HG03097 (cell line): ENCODE results near the gene PKP3.
"Not testable (repeated sequence)": the region's sequence is repeated elsewhere in the genome, so short reads cannot be mapped to it uniquely, and the experiment has no call there.

Experiments
- ATAC-seq: cut with Tn5 transposase; IDR thresholded peaks from one replicate; pipeline ENCODE4 v1.9.1; 2021; ENCODE audit not compliant: unreplicated experiment, low FRiP score

Gene PKP3

DNA sequence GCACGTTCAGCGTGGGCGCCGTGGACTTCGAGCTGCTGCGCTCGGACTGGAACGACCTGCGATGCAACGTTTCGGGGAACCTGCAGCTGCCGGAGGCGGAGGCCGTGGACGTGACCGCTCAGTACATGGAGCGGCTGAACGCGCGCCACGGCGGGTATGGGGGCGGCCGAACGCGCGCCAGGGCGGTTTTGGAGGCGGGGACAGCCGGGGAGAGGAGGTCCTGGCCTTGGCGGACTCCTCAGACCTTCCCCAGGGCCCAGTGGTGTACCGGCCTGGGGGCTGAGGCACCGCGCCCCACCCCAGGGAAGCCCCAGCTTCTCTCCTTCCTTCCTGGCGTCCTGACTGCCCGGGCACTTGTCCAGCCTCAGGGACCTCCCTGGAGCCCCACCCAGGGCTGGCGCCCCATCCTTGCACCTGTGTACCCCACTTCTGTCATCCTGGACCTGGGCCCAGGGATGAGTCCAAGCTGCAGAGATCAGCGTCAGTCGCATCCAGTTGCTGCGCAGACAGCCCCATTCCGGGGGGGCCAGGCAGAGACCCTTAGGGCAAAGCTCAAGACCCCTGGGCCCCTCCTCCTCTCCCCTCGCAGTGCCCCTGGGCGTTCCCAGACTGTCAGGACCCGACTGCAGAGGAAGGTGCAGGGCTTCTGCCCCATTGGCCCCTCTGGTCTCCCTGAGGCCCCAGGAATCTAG is 16.7 kb upstream of the PKP3 start:
- ATAC-seq, result no peak

- no peak for ATAC-seq
Observed at GRCh38 chr11:377883-378500, 16.0 kb upstream of the PKP3 start.

GRCh38 chr11:379205-380094 is 14.6 kb upstream of the PKP3 start:
- no peak for ATAC-seq

GRCh38 chr11:380095-380480 is 13.9 kb upstream of the PKP3 start:
- no peak for ATAC-seq

GRCh38 chr11:380491-380890 is 13.5 kb upstream of the PKP3 start:
- no peak for ATAC-seq

DNA sequence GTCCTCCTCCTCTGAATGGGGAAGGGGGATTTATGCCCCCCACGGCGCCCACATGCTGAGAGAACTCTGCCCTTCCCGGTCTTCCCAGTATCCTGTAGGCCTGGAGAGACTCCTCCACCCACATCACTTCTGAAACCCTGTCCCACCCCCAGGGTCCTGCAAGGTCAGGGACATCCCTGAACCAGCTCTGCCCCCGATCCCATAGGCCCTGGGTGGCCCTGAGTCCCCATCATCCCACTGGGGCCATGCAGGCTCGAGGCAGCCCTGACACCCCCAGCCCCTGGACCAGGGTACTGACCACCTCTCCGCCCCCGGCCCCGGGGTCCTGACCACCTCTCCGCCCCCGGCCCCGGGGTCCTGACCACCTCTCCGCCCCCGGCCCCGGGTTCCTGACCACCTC is 13.0 kb upstream of the PKP3 start:
- ATAC-seq, result no peak

DNA sequence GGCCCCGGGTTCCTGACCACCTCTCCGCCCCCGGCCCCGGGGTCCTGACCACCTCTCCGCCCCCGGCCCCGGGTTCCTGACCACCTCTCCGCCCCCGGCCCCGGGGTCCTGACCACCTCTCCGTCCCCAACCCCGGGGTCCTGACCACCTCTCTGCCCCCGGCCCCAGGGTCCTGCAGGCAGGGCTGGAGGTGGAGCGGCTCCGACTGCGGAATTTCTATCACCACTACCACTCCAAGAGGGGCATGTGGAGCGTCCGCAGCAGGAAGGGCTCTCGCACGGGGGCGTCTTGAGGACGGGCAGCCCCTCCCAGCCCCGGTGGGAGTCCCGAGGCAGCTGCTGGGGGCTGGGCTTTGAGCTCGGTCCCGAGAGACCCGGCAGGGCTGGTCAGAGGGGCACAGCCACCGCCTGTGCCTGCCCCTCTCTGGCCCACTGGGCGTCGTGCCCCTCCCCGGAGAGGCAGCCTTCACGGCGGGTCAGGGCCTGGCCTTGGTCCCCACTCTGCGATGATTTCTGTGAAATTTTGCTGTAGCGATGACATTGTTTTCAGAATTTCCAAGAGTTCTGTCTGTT is 12.4 kb upstream of the PKP3 start:
- no peak for ATAC-seq

GRCh38 chr11:382081-382629 is 11.9 kb upstream of the PKP3 start:
- ATAC-seq, result no peak

DNA sequence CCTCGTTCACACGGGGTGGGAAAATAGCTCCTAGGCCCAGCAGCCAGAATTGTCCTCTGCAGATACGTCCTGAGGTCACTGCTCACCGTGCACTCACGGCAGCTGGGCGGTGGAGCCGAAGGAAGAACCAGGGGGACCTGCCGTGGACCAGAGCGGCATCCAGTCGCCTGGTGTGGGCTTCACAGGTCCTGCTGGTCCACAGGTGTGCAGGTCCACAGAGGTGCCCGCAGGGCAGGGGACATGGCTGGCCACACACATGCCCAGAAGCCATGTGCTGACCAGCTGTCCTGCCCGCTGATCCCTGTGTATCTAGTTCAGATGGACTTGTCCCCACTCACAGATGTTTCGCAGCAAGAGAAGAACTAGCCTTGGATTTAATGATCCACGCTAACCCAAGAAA is 10.6 kb upstream of the PKP3 start:
- ATAC-seq, result no peak

DNA sequence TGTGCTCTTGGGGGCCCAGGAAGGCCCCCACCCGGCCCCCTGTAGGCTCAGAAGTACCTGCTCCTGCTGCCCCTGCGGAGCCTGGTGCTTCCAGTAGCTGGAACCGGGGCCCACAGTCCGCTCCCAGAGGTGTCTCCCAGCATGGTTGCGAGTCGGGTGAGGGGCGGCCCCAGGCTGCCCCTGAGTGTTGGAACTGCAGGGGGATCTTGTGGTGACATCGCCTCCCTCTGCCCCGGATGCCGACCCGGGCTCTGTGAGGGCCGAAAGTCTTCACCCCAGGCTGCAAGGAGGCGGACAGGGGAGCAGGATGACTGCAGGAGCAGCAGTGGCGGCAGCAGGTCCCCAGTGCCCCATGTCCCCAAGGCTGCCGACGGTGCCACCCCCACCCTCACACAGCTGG is 9.5 kb upstream of the PKP3 start:
- no peak for ATAC-seq

DNA sequence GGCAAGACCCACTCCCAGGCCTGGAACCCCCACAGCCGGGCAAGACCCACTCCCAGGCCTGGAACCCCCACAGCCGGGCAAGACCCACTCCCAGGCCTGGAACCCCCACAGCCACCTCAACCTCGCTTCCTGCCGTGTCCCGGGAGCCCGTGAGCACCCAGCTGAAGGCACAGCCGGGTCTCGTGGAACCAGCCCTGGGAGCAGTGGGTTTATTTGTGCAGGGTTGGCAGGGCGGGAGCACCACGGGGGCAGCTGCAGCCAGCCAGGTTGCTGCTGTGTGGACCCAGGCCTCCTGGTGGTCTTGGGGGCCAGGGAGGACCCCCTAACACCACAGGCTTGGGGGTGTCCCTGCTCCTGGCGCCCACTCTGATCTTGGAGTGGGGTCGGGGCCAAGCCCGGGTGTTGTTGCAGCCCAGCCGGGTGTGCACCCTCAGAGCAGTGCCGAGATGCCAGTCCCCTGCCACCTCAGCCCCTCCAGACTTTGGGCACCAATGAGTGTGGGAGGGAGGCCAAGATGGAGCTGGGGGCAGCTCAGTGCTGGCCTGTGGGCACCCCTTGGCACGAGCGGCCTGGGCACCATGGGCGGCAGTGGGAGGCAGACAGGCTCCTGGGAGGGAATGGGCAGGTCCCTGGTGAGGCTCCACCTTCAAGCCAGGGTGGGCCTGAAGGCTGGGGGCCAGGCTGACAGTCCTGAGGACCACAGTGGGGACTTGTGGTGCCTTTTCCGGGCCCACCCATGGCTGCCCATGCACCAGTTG is 8.2 kb upstream of the PKP3 start:
- no peak for ATAC-seq

- no peak for ATAC-seq
Observed at GRCh38 chr11:386483-386882, 7.5 kb upstream of the PKP3 start.

GRCh38 chr11:387193-387793 is 6.7 kb upstream of the PKP3 start:
- no peak for ATAC-seq

- ATAC-seq, result not testable (repeated sequence)
Observed at GRCh38 chr11:389369-389768, 4.6 kb upstream of the PKP3 start.

DNA sequence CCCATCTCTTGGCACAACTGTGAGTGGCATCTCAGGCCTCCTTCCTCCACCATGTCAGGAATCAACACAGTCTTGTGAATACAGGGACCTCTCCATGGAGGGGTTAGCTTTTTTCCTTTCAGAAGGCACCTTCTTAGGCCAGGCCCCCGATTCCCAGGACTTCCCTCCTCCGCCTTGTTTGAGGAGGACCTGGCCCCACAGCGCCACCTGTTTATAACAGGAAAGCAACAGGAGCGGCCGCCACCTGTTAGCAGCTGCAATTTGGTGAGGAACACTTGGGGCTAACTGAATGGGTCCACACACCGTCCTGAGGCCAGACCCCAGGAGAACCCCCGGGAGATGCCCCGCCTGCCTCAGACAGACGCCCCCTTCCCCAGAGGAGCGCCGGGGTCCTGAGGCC is 3.8 kb upstream of the PKP3 start:
- no peak for ATAC-seq

GRCh38 chr11:391117-392017 is 2.6 kb upstream of the PKP3 start:
- ATAC-seq, result no peak

DNA sequence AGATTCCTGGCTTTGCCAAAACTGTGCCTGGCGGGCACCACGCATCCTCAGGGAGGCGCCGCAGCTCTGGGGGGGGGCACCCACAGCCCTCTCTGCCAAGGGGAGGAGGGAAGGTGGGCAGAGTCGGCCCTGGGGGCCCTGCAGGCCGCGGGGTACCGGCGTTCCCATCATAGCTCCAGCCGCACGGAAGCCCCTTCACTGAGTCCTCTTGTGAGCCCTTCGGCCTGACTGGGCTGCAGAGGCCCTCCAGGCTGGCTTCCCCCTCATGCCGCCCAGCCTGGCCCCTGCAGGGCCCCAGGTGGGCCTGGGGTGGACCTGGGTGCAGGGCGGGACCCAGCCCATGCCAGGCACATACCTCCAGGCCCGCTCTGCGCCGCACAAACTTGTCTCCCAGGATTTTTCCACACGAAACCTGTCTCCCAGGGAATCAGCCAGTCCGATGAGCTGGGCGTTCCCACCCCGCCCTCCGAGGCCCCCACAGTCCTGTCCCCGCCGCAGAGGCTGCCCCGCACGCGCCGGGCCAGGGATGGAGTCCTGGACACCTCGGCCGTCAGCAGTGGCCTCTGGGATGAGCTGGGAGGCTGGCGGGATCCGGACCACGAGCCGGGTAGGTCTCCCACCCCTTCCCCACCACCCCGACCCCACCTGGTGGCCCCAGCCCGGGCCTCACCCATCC is 1.8 kb upstream of the PKP3 start:
- ATAC-seq, result no peak
